GM21576 (cell line): ENCODE data around the gene SORBS2.
A peak's percentile ranks its signal among the peaks of the same experiment; 100 is the strongest.

Experiments
- ATAC-seq: cut with Tn5 transposase; IDR thresholded peaks from one replicate; pipeline ENCODE4 v1.9.1; 2021; ENCODE audit warnings: mild to moderate bottlenecking, moderate library complexity; ENCODE audit not compliant: unreplicated experiment

The SORBS2 gene

DNA sequence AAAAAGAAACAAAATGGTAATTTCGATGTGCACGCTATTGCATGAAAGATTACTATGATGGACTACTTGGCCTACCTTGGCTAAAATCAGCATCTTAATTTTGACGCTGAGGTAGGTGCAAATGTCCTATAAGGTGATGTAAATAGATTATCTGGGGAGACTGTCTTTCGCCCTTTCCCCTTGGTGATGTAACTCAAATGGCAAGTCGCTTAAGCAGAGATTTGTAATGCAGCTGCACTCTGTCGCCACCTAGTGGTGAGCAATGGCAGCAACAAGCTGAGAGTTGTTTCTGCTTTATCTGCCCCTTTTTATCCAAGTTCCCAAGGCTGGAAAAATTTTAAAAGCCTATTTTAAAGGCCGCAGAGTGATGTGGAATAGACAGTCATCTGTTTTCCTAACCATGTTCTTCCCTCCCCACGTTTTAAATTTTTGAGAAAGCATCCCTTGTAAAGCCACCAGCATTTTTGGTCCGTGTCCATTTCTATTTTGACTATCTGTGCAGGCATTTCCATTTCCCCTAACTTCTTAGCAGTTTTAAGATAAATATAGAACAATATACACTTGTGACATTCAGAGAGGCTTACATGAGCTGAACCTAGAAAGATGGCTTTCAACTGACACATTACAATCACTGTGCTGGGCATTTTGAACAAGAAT, 214.3 kb downstream of the SORBS2 start:
- ATAC-seq, result peak; percentile 80

DNA sequence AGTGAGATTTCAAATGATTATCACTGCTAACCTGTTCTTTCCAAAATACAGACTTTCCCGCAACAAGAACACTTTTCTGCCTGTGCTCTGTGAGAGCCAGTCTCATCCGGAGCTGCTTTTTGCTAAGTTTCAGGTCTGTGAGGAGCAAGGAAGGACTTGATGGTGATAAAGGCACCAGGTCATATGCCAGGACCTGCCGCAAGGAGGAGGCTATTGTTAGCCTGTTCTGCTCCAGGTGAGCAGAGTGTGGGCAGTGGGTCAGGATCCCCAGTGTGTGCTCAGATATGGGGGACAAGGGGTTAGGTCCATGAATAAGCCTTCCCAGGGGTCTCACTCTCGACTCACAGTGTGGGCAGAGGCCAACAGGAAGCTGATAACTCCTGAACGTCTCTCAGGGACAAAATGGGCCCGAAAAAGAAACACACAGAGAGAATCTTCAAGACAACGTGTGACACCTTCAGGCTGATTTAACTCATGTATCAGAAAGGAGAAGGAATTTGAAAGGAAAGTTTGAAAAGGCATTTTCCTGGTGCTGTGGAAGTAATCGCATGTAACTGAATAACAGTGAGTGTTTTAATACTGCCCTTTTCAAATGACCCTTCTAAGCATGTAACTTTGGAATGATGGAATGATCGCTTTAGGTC, 219.0 kb downstream of the SORBS2 start:
- ATAC-seq, result no peak

- no peak for ATAC-seq
Observed at GRCh38 chr4:185592438-185592837, 219.6 kb downstream of the SORBS2 start.

GRCh38 chr4:185591679-185592141, 220.3 kb downstream of the SORBS2 start:
- ATAC-seq, result no peak

- no peak for ATAC-seq
Observed at GRCh38 chr4:185590982-185591381, 221.0 kb downstream of the SORBS2 start.

DNA sequence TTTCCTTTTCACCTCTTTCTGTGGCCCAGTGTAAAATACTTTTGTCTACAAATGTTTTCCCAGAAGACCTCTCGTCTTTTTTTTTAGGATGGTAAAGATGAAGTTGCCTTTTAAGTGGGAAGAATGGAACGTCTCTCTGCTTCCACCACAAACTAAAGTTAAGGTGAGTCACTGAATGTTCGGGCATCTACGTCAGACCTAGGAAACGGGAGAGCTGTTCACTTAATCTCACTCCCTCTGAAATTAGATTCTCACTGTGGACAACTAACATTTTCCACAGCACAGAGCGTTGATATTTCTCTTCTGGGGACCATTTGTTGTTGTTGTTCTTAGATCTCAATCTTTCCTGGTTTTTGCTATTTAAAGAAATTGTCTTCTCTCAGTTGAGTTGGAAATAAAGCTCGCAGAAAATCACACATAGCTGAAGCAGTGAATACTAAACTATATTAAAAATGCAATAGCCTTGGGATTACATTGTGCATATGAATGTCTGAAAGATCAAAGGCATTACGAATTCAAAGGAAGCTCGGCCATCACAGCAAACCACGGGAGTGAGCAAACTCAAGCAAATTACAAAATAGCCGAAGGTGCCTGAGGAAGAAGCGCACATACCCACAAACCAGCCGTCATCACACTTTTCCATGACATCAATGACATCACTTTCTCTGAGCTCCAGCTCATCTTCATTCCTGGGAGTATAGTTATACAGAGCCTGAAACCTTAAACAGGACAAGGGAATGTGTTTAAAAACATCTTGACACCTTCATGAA, 222.7 kb downstream of the SORBS2 start:
- no peak for ATAC-seq

DNA sequence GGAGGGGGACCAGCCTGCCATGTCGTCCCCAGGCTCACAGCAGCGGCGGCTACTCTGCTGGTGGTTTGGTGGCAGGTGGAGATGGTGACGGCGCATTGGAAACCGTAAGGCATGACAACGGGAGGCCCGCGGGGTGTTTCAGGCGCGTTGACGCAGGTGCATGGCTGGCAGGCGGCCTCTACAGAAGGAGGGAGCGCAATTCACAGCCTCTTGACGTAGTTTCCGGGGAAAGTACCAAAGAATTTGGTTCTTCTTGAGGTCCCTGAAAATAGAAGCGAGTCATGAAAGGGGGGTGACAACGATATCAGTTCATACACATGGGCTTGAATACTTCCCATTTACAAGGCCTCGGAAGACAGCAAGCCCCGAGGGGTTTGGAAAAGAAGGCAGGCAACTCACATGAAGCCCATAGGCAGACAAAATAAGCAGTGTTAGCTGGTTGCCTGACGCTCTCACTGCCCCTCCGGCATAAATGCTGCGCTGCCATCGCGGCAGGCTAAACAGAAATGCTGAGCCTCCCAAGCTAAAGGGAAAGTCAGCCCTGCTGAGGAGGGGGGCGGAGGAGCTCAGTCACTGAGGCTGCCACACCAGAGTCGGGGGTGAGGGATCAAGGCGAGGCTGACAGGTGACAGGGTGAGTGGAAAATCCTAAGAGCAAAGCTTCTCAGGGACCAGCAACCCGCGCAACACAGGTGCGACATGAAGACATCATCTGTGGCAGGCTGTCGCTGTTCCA, 224.4 kb downstream of the SORBS2 start:
- peak; percentile 99 for ATAC-seq

- ATAC-seq, result no peak
Observed at GRCh38 chr4:185587030-185587426, 225.0 kb downstream of the SORBS2 start.

- no peak for ATAC-seq
Observed at GRCh38 chr4:185585211-185585610, 226.8 kb downstream of the SORBS2 start.

DNA sequence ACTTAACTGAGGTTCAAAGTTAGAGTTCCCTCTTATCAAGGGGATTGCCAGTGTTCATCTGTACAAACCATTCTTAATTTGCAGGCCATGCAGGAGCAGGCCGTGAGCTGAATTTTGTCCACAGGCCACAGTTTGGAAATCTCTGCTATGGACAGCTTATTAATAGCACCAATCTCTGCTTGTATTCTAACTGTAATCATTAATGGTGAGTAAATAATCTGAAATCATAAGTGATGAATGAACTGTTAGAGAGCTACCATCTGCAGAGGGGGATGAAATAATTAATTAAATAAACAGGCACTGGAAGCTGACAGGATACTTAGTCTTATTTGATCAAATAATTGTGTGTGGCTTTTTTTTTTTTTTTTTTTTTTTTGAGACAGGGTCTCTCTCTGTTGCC, 228.2 kb downstream of the SORBS2 start:
- no peak for ATAC-seq

- ATAC-seq, result no peak
Observed at GRCh38 chr4:185582651-185583400, 229.2 kb downstream of the SORBS2 start.

DNA sequence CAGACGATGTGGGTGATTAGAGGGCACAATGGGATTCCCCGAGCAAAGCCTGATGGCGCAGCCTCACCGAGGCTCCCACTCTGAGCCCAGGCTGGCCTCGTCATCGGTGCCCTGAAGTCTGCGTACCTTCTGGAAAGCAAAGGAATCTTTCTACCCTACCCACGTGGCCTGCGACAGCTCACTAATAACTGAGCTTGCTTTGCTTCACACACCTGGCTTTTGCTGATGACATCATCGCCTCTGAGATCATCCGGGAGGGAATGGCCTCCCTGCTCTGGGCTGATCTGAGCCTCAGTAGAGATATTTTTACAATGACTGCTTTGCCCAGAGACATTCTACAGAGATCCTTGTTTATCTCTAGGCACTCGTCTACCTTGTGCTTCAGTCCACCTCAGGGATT, 231.3 kb downstream of the SORBS2 start:
- ATAC-seq, result no peak

GRCh38 chr4:185578284-185578683, 233.7 kb downstream of the SORBS2 start:
- no peak for ATAC-seq

DNA sequence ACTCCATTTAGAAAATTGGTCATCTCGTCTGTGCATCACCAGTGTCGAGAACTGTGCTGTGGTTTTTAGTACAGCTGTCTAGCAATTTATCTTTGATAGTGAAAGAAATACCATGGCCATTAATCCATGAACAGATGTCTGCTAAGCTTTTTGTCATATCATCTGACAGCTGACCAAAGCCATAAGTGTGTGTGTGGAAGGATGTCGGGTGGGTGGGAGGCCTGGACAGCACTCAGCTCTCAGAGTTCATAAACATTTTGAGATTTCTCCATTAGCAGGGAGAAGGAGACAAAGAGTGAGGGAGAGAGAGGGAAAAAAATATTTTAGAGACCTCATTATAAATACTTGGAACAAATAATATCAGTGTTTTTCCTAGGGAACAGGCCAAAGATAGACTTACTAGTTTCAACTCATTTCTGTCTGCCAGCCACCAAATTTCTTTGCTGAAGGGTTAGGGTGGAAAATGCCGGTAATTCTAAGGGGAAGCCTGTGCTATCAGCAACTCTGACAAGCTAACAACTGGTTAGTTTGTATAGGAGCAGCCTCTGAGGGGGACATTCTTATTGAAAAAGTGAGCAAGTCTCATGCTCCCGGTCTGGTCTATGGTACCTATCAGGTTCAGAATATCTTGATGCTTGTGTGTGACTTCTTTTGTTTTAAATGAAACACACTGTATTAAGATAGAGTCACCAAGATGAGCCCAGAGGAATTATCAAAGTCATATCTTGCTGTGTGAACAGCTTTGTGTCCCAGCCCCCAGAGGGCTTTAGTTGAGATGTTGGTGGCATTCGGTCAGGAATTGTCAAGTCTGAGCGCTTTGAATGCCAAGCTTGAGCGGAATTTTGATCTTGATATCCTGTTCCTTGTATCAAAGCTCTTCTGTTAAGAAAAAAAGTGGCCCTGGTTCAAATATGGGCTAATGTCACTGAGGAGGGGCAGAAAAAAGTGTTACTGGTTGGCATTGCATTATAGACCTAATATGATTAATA, 234.7 kb downstream of the SORBS2 start:
- no peak for ATAC-seq

- ATAC-seq, result no peak
Observed at GRCh38 chr4:185576314-185576961, 235.6 kb downstream of the SORBS2 start.

DNA sequence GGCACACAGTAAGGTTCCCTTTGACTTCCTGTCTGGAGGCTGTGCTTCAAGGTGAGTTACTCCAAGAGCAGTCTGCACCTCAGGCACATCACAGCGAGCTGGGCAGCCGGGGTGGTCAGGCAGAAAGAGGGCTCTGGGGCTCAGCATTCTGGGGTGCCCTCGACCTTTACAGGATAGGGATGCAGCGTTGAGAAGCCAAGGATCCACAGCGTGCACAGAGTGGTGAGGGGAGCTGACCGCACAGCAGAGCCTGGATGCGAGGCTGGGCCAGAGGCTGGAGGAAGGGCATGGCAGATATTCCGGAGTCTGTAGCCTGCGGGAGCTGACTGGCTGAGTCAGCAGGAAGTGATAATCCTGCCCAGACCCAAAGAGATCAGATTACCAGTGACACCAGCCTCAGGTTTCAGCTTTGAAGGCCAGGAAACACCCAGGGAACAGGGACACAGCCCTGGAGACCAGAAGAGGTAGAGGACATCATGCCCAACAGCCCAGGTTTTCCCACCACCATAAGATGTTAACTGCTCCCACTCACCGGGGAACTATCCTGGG, 238.3 kb downstream of the SORBS2 start:
- no peak for ATAC-seq

DNA sequence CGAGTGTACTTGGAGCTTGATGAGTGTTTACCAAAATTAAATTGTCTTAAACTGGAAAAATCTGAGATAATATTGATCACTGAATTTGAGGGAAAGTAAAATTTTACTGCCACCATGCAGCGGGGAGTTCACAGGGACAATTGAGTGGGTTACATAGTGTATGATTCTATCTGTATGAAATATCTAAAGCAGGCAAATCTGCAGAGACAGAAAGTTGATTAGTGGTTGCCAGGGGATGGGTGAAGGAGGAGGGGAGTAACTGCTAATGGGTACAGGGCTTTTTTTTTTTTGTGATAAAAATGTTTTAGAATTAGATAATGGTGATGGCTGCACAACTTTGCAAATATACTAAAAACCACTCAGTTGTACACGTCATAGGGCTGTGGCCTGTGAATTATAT, 241.3 kb downstream of the SORBS2 start:
- no peak for ATAC-seq
